ENCODE data around the gene ZNF626. TPM values are rescaled to one million over a fixed set of nuclear protein-coding genes. Genes with fewer than 3 reads are reported as not detected.
"Not testable (repeated sequence)": the region's sequence is repeated elsewhere in the genome, so short reads cannot be mapped to it uniquely, and the experiment has no call there.

ZNF626 gene
- total RNA-seq, 2 experiments from 2014 or later, result 9.3 to 11.1 TPM

- POLR2A ChIA-PET, result interaction anchor here (1.0 to 3.2 kb wide), 2 partner anchors 97 to 123 kb away, joined by 3 to 17 read pairs; partner anchors contain the start of gene ZNF737
- H3K9me3 Mint-ChIP-seq, result peaks cover 16% of the 10 kb centered on the region
- H3K4me1 Mint-ChIP-seq (ENCODE audit: low read depth), result peaks cover 24% of the 10 kb centered on the region
- TF ChIP-seq, protein P1, sequence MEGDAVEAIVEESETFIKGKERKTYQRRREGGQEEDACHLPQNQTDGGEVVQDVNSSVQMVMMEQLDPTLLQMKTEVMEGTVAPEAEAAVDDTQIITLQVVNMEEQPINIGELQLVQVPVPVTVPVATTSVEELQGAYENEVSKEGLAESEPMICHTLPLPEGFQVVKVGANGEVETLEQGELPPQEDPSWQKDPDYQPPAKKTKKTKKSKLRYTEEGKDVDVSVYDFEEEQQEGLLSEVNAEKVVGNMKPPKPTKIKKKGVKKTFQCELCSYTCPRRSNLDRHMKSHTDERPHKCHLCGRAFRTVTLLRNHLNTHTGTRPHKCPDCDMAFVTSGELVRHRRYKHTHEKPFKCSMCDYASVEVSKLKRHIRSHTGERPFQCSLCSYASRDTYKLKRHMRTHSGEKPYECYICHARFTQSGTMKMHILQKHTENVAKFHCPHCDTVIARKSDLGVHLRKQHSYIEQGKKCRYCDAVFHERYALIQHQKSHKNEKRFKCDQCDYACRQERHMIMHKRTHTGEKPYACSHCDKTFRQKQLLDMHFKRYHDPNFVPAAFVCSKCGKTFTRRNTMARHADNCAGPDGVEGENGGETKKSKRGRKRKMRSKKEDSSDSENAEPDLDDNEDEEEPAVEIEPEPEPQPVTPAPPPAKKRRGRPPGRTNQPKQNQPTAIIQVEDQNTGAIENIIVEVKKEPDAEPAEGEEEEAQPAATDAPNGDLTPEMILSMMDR (IDR thresholded peaks at IDR 0.05), result no peak
- H3K36me3 Mint-ChIP-seq (ENCODE audit: low read depth), result peaks cover 46% of the 10 kb centered on the region
- no peak for ATAC-seq
- CTCF ChIA-PET, result no interaction called here
- H3K27me3 Mint-ChIP-seq, result no peaks in the 10 kb centered on the region
- no peak overlapping the region for H3K27ac Mint-ChIP-seq
- DNase-seq, result no peak
- no peak overlapping the region for H3K4me3 Mint-ChIP-seq
- intact Hi-C loops (cut with micrococcal nuclease), result no loop called here
Observed at GRCh38 chr19:20662421-20663105, 1.2 kb upstream of the ZNF626 start.

DNA sequence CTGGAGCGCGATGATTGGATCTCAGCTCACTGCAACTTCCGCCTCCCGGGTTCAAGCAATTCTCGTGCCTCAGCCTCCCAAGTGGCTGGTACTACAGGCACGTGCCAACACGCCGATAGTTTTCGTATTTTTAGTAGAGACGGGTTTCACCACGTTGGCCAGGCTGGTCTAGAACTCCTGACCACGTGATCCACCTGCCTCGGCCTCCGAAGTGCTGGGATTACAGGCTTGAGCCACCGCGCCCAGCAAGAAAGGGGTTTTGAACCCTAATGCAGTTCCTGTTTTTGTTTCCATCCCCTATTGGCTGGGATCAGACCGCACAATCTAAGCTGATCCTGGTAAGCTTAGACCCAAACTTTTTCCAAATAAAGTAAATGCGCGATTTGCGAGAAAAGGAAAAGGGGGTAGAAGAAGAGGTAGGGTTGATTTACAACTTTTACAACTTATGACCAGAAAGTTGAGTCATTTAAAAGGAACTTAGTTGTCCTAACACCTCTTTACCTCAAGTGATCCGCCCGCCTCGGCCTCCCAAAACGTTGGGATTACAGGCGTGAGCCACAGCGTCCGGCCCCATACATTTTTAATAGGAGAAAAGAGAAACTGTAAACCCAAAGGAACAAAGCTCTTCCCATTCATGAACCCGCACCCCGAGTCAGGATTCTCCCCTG is 764 bp downstream of the ZNF626 start:
- ATAC-seq, result no peak

GRCh38 chr19:20640545-20640944 is 20.8 kb downstream of the ZNF626 start:
- no peak for DNase-seq
- H3K4me1 Mint-ChIP-seq (ENCODE audit: low read depth), result no peaks in the 10 kb centered on the region
- H3K9me3 Mint-ChIP-seq, result peaks cover 29% of the 10 kb centered on the region
- ChIA-PET POLR2A (no interaction called here), CTCF (no interaction called here)
- no peaks in the 10 kb centered on the region for H3K27me3 Mint-ChIP-seq
- TF ChIP-seq, protein P1 (IDR thresholded peaks at IDR 0.05), result no peak
- intact Hi-C loops (cut with micrococcal nuclease), result no loop called here
- no peak overlapping the region for H3K4me3 Mint-ChIP-seq
- no peak overlapping the region for H3K27ac Mint-ChIP-seq
- H3K36me3 Mint-ChIP-seq (ENCODE audit: low read depth), result peaks cover 74% of the 10 kb centered on the region
- no peak for ATAC-seq

More for the DNA sequence above, 764 bp downstream of the ZNF626 start:
- Mint-ChIP-seq H3K4me3 (peak overlapping the region; percentile 90), H3K36me3 (ENCODE audit: low read depth) (peaks cover 66% of the 10 kb centered on the region), H3K27ac (peak overlapping the region; percentile 92), H3K9me3 (peaks cover 20% of the 10 kb centered on the region), H3K27me3 (no peaks in the 10 kb centered on the region), H3K4me1 (ENCODE audit: low read depth) (peaks cover 31% of the 10 kb centered on the region)
- intact Hi-C loops (cut with micrococcal nuclease), result no loop called here
- no peak for DNase-seq
- CTCF ChIA-PET, result no interaction called here
- TF ChIP-seq, protein P1 (IDR thresholded peaks at IDR 0.05), result no peak
- POLR2A ChIA-PET, result interaction anchor here (0.8 to 3.2 kb wide), 5 partner anchors 11 to 621 kb away, joined by 3 to 17 read pairs (median 5); partner anchors contain the start of genes ZNF430, ZNF66, ZNF682 and ZNF737

DNA sequence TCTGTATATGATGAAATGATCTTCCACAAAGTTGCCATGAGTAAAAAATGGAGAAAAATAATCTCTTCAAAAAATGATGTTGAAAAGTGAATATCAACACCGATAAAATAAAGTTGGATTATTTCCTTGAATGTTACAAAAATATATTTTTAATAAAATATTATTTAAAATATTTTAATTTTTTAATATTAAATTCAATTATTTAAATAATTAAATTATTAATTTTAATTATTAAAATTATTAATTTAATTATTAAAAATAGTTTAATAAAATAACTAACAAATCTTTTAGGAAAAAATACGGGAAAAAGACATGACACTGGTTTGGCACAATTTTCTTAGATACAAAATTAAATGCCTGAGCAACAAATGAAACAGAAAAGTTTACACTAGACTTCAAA is 21.3 kb downstream of the ZNF626 start:
- no peak for ATAC-seq
- Mint-ChIP-seq H3K27me3 (no peaks in the 10 kb centered on the region), H3K9me3 (peaks cover 26% of the 10 kb centered on the region), H3K4me3 (no peak overlapping the region), H3K27ac (no peak overlapping the region), H3K36me3 (ENCODE audit: low read depth) (peaks cover 72% of the 10 kb centered on the region), H3K4me1 (ENCODE audit: low read depth) (no peaks in the 10 kb centered on the region)
- ChIA-PET CTCF (no interaction called here), POLR2A (no interaction called here)
- TF ChIP-seq, protein P1 (IDR thresholded peaks at IDR 0.05), result no peak
- no peak for DNase-seq
- intact Hi-C loops (cut with micrococcal nuclease), result no loop called here

DNA sequence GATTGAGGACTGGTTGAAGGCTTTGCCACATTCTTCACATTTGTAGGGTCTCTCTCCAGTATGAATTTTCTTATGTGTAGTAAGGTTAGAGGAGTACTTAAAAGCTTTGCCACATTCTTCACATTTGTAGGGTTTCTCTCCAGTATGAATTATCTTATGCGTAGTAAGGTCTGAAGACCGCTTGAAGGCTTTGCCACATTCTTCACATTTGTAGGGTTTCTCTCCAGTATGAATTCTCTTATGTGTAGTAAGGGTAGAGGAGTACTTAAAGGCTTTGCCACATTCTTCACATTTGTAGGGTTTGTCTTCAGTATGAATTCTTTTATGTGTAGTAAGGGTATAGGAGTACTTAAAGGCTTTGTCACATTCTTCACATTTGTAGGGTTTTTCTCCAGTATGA is 36.8 kb downstream of the ZNF626 start:
- H3K27ac Mint-ChIP-seq; H3K27me3 Mint-ChIP-seq; H3K4me1 Mint-ChIP-seq (ENCODE audit: low read depth); DNase-seq; POLR2A ChIA-PET; H3K4me3 Mint-ChIP-seq; CTCF ChIA-PET; intact Hi-C loops (cut with micrococcal nuclease); ATAC-seq: not testable (repeated sequence)
- peaks cover 32% of the 10 kb centered on the region for H3K9me3 Mint-ChIP-seq
- peaks cover 17% of the 10 kb centered on the region for H3K36me3 Mint-ChIP-seq (ENCODE audit: low read depth)
